Measurements from ENCODE around the gene OTOF. TPM values are rescaled to one million over a fixed set of nuclear protein-coding genes. Genes with fewer than 3 reads are reported as not detected.

The OTOF gene
- total RNA-seq, 1 experiment from 2014 or later: not detected

DNA sequence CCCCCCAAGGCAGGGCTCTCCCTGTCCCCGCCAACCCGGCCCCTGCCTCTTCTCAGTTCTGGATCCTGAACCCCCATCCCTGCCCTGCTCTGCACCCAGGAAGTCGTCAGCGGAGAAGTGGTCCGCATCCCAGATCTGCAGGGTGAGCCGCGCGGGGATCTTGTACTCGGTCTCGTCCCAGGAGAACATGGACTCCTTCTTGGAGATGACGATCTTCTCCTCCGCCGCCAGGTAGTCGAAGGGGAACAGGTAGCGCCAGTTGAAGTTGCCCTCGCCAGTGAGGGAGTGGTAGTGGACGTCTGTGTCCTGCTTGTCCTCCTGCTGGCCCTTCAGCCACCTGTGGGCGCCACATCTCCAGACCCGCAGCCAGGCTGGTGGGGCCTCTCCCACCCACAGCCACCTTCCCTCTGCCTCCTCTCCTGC, 16.3 kb downstream of the OTOF start:
- DNase-seq (ENCODE audit: low spot score): no peak
- intact Hi-C loops (cut with micrococcal nuclease; ENCODE audit: unreplicated experiment): no loop called here
- no peaks in the 10 kb centered on the region for H3K9me3 ChIP-seq (ENCODE audit: low read depth, low read length, poor library complexity, severe bottlenecking)
- no peak for TF ChIP-seq EZH2 (IDR thresholded peaks at IDR 0.05; ENCODE audit: borderline replicate concordance, low read depth, low read length, poor library complexity, severe bottlenecking)
- TF ChIP-seq, protein P1, sequence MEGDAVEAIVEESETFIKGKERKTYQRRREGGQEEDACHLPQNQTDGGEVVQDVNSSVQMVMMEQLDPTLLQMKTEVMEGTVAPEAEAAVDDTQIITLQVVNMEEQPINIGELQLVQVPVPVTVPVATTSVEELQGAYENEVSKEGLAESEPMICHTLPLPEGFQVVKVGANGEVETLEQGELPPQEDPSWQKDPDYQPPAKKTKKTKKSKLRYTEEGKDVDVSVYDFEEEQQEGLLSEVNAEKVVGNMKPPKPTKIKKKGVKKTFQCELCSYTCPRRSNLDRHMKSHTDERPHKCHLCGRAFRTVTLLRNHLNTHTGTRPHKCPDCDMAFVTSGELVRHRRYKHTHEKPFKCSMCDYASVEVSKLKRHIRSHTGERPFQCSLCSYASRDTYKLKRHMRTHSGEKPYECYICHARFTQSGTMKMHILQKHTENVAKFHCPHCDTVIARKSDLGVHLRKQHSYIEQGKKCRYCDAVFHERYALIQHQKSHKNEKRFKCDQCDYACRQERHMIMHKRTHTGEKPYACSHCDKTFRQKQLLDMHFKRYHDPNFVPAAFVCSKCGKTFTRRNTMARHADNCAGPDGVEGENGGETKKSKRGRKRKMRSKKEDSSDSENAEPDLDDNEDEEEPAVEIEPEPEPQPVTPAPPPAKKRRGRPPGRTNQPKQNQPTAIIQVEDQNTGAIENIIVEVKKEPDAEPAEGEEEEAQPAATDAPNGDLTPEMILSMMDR (conservative IDR thresholded peaks at IDR 0.05; ENCODE audit: low read depth, low read length): no peak
- ChIA-PET CTCF (no interaction called here), POLR2A (ENCODE audit: low non-redundant PET) (no interaction called here)
- H3K4me1 ChIP-seq (ENCODE audit: insufficient read depth, low read length, poor library complexity, severe bottlenecking): peaks cover 10% of the 10 kb centered on the region
- BruUV-seq (replicated peaks): no TSS peak
- H3K4me3 ChIP-seq (ENCODE audit: low read depth, low read length, poor library complexity, severe bottlenecking): no peak overlapping the region
- no peaks in the 10 kb centered on the region for H3K27me3 ChIP-seq (replicated peaks; ENCODE audit: insufficient read depth, low read depth, low read length, poor library complexity)
- no peaks in the 10 kb centered on the region for H3K36me3 ChIP-seq (ENCODE audit: insufficient read depth, low read length, poor library complexity, severe bottlenecking)
- no peak overlapping the region for H3K27ac ChIP-seq (ENCODE audit: low read depth, low read length, poor library complexity, severe bottlenecking)

- Histone ChIP-seq H3K4me3 (ENCODE audit: low read depth, low read length, poor library complexity, severe bottlenecking) (no peak overlapping the region), H3K27ac (ENCODE audit: low read depth, low read length, poor library complexity, severe bottlenecking) (no peak overlapping the region), H3K9me3 (ENCODE audit: low read depth, low read length, poor library complexity, severe bottlenecking) (no peaks in the 10 kb centered on the region), H3K27me3 (replicated peaks; ENCODE audit: insufficient read depth, low read depth, low read length, poor library complexity) (no peaks in the 10 kb centered on the region), H3K4me1 (ENCODE audit: insufficient read depth, low read length, poor library complexity, severe bottlenecking) (peaks cover 10% of the 10 kb centered on the region), H3K36me3 (ENCODE audit: insufficient read depth, low read length, poor library complexity, severe bottlenecking) (no peaks in the 10 kb centered on the region)
- no peak for TF ChIP-seq EZH2 (IDR thresholded peaks at IDR 0.05; ENCODE audit: borderline replicate concordance, low read depth, low read length, poor library complexity, severe bottlenecking)
- TF ChIP-seq, protein P1 (conservative IDR thresholded peaks at IDR 0.05; ENCODE audit: low read depth, low read length): no peak
- BruUV-seq (replicated peaks): no TSS peak
- CTCF ChIA-PET: no interaction called here
- intact Hi-C loops (cut with micrococcal nuclease; ENCODE audit: unreplicated experiment): no loop called here
- POLR2A ChIA-PET (ENCODE audit: low non-redundant PET): no interaction called here
- no peak for DNase-seq (ENCODE audit: low spot score)
Observed at GRCh38 chr2:26460613-26461031, 17.3 kb downstream of the OTOF start.

GRCh38 chr2:26459991-26460612, 17.8 kb downstream of the OTOF start:
- intact Hi-C loops (cut with micrococcal nuclease; ENCODE audit: unreplicated experiment): no loop called here
- no peak for TF ChIP-seq EZH2 (IDR thresholded peaks at IDR 0.05; ENCODE audit: borderline replicate concordance, low read depth, low read length, poor library complexity, severe bottlenecking)
- TF ChIP-seq, protein P1 (conservative IDR thresholded peaks at IDR 0.05; ENCODE audit: low read depth, low read length): no peak
- CTCF ChIA-PET: no interaction called here

More at GRCh38 chr2:26459991-26460612, 17.8 kb downstream of the OTOF start:
- no peaks in the 10 kb centered on the region for H3K36me3 ChIP-seq (ENCODE audit: insufficient read depth, low read length, poor library complexity, severe bottlenecking)
- no peak for DNase-seq (ENCODE audit: low spot score)
- no peaks in the 10 kb centered on the region for H3K27me3 ChIP-seq (replicated peaks; ENCODE audit: insufficient read depth, low read depth, low read length, poor library complexity)
- no peak overlapping the region for H3K4me3 ChIP-seq (ENCODE audit: low read depth, low read length, poor library complexity, severe bottlenecking)
- no peak overlapping the region for H3K27ac ChIP-seq (ENCODE audit: low read depth, low read length, poor library complexity, severe bottlenecking)
- no TSS peak for BruUV-seq (replicated peaks)
- POLR2A ChIA-PET (ENCODE audit: low non-redundant PET): no interaction called here
- peaks cover 10% of the 10 kb centered on the region for H3K4me1 ChIP-seq (ENCODE audit: insufficient read depth, low read length, poor library complexity, severe bottlenecking)
- no peaks in the 10 kb centered on the region for H3K9me3 ChIP-seq (ENCODE audit: low read depth, low read length, poor library complexity, severe bottlenecking)

Data from A673 (cell line).